NCI-H1417 treated with DMSO at 0.1 percent for 48 hours (cell line): ENCODE measurements around the gene ADD1.
"Not testable (repeated sequence)": the region's sequence is repeated elsewhere in the genome, so short reads cannot be mapped to it uniquely, and the experiment has no call there.

Experiments used
- DNase-seq: peaks from one replicate; lab custom pipeline; 2025; lab: John Stamatoyannopoulos, UW

ADD1 gene

GRCh38 chr4:2922453-2923101, 78.9 kb downstream of the ADD1 start:
- not testable (repeated sequence) for DNase-seq

GRCh38 chr4:2923141-2923551, 79.5 kb downstream of the ADD1 start:
- DNase-seq = no peak

DNA sequence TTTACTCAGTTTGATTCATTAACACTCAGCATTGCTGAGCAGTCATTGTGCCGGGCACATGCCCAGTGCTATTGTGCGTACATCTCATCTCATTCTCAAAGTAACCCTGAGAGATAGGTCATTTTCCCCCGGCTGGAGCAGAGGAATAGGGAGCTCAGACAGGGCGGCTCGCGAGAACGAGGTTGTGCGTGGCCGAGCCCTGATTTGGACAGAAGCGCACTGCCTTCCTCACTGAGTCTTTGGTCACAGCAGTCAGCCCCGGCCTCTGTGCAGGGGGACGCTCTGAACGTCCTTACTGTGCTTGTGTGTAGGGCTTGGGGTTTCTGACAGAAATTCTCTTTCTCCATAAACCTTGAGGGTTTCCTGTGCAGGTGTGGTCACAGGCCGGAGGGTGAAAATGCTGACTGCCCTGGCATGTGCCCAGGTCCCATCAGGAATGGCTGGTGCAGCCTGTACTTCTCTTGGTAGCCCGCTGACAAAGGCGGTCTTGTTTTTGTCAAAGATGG, 80.1 kb downstream of the ADD1 start:
- no peak for DNase-seq

DNA sequence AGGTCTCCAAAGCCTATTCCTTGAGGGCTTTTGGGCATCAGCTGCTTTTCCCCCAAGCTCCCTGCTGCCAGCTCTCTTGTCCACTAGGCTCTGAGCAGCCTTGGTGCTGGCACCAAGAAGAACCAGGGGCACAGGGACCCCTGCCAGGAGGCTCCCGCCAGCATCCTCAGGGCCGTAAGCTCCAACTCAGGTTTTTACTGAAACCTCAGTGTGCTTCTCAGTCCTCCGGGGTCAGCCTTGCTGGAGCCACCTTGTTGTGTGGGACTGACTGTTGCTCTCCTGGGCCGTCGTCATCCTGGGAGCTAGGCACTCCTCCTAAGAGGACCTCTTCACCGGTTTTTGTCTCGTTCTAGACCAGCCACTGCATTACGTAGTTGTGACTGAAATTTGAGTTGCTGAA, 80.6 kb downstream of the ADD1 start:
- DNase-seq = no peak

GRCh38 chr4:2924765-2925301, 81.2 kb downstream of the ADD1 start:
- no peak for DNase-seq

DNA sequence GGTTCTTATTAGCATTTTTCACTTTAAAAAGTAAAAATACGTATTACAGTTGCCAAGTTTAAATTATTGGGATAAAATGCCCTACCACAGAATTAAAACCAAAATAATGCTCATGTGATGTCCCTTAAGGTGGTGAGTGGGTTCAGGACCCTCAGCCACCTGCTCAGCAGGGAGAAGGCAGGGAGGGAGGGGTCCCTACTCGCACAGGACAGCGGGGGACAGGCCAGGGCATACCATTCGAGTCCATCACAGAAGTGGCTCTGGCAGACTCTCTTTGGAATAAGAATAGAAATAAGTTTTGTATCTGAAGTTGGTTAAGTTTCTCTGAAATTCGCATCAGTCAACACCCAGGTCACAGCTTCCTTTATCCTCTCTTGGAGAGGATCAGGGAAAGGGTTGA, 81.9 kb downstream of the ADD1 start:
- DNase-seq = no peak

DNA sequence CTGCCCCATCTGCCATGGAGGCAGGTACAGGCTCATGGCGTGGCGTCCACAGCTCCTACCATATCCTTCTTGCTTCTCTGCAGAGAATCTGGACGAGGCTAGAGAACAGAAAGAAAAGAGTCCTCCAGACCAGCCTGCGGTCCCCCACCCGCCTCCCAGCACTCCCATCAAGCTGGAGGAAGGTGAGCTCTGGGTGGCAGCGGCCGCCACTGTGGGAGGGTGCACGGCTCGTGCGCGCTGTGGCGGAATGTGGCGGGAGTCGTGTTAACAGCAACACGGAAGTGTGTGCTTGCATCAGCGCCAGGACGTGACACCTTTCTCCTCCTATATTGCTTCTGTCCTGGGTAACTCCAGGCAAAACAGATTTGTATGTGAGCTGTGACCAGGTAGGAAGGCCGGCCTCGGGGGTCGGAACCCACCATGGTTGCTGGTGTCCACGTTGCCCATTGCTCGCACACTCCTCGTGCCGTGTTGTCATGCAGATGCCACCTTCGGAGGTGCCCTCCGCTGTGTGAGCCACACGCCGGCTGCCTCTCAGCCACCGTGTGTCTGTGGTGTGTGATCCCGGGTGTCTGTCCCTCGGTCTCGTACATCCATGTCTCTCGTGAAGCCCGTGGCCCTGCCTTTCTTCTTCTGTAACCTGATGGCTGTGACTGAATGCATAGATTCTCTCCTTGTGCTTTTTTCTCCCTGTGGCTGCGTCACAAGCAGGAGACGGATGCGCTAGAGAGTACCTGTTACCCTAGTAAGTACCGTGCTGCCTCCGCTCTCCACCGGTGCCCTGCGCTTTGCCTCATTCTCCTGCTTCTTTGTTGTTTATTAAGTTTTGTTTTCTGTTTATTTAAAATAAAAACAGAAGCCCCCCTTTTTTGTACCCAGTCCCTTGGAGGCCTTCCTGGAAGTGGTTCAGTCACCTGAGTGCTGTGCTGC, 82.6 kb downstream of the ADD1 start:
- no peak for DNase-seq

GRCh38 chr4:2927016-2927695, 83.5 kb downstream of the ADD1 start:
- DNase-seq = no peak

DNA sequence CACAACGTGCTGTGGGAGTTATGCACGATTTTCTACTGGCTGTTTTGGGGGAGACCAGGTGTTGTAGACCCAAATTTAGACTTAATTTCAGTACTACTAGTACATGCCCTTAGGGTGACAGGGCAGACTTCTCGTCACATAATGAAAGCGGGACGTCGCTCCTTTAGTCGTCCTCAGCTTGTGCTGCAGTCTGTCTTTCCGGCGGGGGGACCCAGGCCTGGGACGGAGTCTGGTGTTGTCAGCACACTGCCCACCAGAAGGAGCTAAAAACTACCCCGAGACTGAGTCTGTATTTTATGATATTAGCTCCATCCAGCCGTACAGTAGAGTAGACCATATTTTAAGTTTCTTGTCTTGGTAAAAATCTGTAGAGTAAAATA, 84.0 kb downstream of the ADD1 start:
- no peak for DNase-seq

GRCh38 chr4:2928242-2929176, 84.9 kb downstream of the ADD1 start:
- no peak for DNase-seq

DNA sequence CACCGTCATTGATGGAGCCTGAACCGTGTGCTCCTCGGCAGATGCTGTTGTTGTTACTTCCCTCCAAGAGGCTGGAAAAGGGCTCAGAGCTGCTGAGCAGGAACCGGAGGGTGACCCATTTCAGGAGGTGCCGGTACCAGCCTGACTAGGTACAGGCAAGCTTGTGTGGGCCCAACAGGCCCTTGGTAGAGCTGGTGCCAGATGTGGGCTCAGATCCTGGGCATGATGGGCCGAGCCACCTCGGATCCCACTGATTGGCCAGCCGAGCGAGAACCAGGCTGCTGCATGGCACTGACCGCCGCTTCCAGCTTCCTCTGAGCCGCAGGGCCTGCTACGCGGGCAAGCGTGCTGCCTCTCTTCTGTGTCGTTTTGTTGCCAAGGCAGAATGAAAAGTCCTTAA, 85.8 kb downstream of the ADD1 start:
- DNase-seq = no peak

DNA sequence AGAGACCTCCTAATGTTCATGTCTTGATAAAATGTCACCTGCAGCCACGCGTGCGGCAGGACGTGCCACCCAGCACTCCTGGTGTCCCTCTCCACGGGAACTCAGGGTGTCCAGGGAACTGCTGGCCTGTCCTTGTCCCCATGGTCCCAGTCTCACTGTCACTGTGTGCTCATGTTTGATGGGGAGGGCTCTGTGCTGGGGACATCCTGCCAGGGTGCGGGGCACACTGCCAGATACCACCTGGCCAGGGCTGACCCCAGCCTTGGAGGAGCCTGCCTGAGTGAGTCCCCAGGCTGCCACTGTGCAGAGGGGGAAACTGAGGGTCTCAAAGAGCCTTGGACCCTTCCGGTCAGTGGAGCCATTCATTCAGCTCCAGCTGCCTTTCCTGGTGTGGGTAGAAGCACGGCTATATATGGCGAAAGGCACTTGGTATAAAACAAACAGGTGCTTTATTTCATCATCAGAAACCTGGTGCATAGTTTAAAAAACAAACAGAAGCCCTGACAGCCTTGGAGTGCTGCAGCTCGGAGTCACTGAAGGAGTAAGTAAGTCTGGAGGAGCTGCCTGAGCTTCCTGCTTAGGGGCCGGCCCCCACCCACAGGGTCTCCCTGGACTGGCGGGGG, 86.6 kb downstream of the ADD1 start:
- no peak for DNase-seq

DNA sequence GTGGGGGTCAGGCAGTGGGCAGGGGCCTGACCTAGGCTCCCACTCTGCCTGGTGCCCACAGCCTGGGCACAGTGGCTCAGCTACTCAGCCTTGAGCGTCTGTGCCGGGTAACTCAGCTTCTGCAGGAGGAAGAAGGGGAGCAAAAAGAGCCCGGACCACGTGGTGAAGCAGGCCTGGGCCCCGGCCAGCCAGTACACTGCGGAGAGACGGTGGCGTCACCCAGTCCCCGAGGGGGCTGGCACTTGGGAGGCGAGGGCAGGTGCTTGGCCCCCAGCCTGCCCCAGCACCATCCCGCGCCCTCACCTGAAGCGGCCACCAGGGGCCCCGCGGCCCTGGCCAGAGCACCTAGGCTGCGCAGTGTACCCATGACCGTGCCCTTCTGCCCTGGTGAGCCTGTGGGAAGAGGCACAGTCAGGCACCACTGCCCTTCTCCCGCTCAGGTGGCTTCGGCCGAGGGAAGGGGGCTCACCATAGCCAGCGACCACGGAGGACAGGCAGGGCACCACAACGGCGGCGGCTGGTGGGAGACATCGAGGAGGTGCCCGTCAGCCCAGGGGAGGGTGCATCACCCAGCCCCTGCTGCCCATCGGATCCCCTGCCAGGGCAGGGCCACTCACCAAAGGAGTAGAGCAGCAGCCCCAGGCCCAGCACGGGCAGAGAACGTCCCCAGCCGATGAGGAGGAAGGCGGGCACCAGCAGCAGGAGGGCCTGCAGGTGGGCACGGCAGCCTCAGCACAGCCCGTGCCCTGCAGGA, 87.3 kb downstream of the ADD1 start:
- DNase-seq = no peak

DNA sequence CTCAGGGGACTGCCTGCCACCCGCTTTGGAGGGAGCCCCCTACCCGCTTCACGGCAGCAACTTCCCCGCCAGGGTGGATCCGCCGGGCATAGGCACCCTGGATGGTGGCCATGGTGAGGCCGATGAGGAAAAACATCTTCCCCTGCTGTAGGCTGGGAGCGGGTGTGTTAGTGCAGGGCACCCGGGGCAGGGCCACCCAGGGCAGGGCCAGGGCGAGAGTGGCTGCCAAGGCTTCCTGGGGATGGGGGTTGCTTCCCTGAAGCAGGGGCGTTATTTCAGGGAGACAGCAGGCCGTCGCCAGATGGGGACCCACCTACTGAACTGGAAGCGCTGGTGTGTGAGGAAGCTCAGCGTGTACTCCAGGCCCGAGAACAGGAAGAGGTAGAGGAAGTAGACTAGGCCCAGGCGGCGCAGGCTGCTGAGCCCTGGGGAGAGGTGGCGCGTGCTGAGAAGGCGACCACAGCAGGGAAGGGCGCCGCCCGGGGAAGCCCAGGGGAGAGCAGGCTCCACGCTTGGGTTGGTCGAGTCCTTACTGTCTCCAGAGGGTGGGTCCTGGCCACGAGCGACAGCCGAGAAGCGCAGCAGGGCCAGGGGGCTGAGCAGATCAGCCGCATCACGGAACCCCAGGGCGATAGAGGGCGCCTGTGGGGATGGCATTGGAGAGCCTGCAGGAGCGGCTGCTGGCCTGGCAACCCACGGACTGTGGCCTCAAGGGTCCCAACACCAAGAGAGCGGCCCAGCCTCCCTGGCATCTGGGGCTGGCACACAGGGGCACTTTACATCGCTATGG, 88.1 kb downstream of the ADD1 start:
- DNase-seq = no peak

GRCh38 chr4:2932321-2932950, 88.8 kb downstream of the ADD1 start:
- DNase-seq = no peak

- DNase-seq = no peak
These were observed 89.4 kb downstream of the ADD1 start for GRCh38 chr4:2932951-2933565.

DNA sequence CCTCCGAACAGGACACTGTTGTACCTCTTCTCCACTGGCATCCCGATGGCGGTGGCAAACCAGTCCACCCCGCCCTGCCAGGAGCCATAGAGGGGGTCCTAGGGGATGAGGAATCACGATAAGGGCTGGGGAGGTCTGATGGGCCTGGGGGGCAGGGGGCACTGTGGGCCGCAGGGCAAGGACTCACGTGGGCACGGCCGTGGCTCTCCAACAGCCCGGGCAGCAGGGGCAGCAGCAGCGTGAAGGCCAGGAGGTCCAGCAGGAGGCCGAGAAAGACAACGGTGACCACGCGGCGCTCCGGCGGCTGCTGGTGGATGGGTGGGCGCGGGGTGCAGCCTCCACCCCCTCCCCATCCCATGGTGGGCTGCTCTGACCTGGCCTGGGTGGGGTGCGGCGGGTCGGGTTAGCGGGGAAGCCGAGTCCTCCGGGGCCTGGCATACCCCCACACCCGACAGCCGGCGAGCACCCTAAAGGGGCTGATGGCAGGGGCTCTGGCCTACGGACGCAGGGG, 90.0 kb downstream of the ADD1 start:
- no peak for DNase-seq
